ENCODE measurements around the gene STK4. TPM values are rescaled to one million over a fixed set of nuclear protein-coding genes. Genes with fewer than 3 reads are reported as not detected.

STK4 gene
- total RNA-seq, 5 donors from 2014 or later (not counting 1 experiment from before 2014, with no cell fraction given), result 244 to 315 (median 271) TPM

DNA sequence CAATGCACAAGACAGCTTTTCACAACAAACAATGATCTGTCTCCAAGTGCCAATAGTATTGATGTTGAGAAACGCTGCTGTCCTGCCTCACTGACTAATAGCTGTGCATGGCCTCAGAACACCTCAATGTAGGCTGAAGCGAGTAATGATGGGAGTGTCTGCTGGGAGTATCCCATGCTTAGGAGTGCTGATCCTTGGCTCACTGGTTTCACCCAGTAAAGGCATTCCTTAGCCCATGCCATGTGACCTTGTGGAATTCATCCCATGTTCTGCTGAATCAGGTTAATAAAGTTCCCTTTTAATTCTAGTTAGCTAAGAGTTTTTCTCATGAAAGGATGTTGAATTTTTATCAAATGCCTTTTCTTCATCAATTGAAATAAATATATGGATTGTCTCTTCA lies 161.8 kb downstream of the STK4 start:
- no peaks in the 10 kb centered on the region for H3K4me1 ChIP-seq (ENCODE audit: control insufficient read depth in 1 of 2, extremely low read depth in 1 of 2, insufficient read depth in 2 of 2, low read length in 2 of 2)
- H3K36me3 Mint-ChIP-seq, result no peaks in the 10 kb centered on the region
- no peaks in the 10 kb centered on the region for H3K9me3 Mint-ChIP-seq
- CTCF ChIA-PET, result no interaction called here
- no peak overlapping the region for H3K27ac ChIP-seq (ENCODE audit: low read length)
- H3K27me3 ChIP-seq (replicated peaks in 1 of 2; ENCODE audit: control insufficient read depth in 2 of 2, extremely low read depth in 1 of 2, insufficient read depth in 2 of 2, low read length in 1 of 2), result peaks cover 3 to 10% of the 10 kb centered on the region in 2 experiments
- H3K4me3 ChIP-seq (ENCODE audit: control insufficient read depth in 1 of 2, extremely low read depth in 1 of 2, low read length in 1 of 2), result no peak overlapping the region
- DNase-seq (no peak), ATAC-seq (replicated peaks in 1 of 4) (no peak)
- no peak overlapping the region for H3K4me3 Mint-ChIP-seq
- WGBS (ENCODE audit: insufficient coverage), result 60% methylated on average over 1 of the region's 2 CpGs
- POLR2A ChIA-PET, result no interaction called here
- no peaks in the 10 kb centered on the region for H3K9me3 ChIP-seq
- H3K27me3 Mint-ChIP-seq, result peaks cover 40 to 46% of the 10 kb centered on the region in 2 donors
- no peaks in the 10 kb centered on the region for H3K36me3 ChIP-seq (ENCODE audit: control insufficient read depth in 2 of 2, extremely low read depth in 1 of 2, insufficient read depth in 1 of 2, low read length in 1 of 2)
- H3K27ac Mint-ChIP-seq, result no peak overlapping the region
- no peaks in the 10 kb centered on the region for H3K4me1 Mint-ChIP-seq

Other genes starting within 250 kb of the STK4 start
- under 1 TPM in 1 of 5 donors, not detected in 4; 0.13 TPM for gene KCNK15, start 220.6 kb upstream of the STK4 start, total RNA-seq
- gene RIMS4, start 156.0 kb upstream of the STK4 start, total RNA-seq, result under 1 TPM in 2 of 5 donors, not detected in 3; 0.06 to 0.12 TPM
- gene YWHAB, start 80.8 kb upstream of the STK4 start, total RNA-seq, result 100 to 1,000 TPM; 198 to 233 (median 205) TPM
- 10 to 100 TPM; 45.6 to 66.2 (median 58.2) TPM for gene PABPC1L, start 56.5 kb upstream of the STK4 start, total RNA-seq
- 10 to 100 TPM in 3 of 5 donors, 1 to 10 TPM in 2; 7.8 to 12.8 (median 11.4) TPM for gene TOMM34, start 6.1 kb upstream of the STK4 start, total RNA-seq
- under 1 TPM in 1 of 5 donors, not detected in 4; 0.09 TPM for gene KCNS1, start 134.6 kb downstream of the STK4 start, total RNA-seq
- gene WFDC5, start 148.7 kb downstream of the STK4 start, total RNA-seq, result not detected
- not detected for gene WFDC12, start 158.0 kb downstream of the STK4 start, total RNA-seq
- under 1 TPM in 1 of 5 donors, not detected in 4; 0.51 TPM for gene PI3, start 208.4 kb downstream of the STK4 start, total RNA-seq
- not detected for gene SEMG1, start 240.5 kb downstream of the STK4 start, total RNA-seq